ENCODE measurements around the gene PROX1.

The PROX1 gene

DNA sequence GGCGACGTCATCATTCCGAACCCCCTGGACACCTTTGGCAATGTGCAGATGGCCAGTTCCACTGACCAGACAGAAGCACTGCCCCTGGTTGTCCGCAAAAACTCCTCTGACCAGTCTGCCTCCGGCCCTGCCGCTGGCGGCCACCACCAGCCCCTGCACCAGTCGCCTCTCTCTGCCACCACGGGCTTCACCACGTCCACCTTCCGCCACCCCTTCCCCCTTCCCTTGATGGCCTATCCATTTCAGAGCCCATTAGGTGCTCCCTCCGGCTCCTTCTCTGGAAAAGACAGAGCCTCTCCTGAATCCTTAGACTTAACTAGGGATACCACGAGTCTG lies 10.0 kb downstream of the PROX1 start:
- Mint-ChIP-seq H3K9me3 (no peaks in the 10 kb centered on the region), H3K27ac (no peak overlapping the region), H3K27me3 (peaks cover 6% of the 10 kb centered on the region), H3K36me3 (ENCODE audit: low read depth) (no peaks in the 10 kb centered on the region), H3K4me1 (ENCODE audit: low read depth) (no peaks in the 10 kb centered on the region), H3K4me3 (no peak overlapping the region)
- intact Hi-C loops (cut with micrococcal nuclease), result no loop called here

DNA sequence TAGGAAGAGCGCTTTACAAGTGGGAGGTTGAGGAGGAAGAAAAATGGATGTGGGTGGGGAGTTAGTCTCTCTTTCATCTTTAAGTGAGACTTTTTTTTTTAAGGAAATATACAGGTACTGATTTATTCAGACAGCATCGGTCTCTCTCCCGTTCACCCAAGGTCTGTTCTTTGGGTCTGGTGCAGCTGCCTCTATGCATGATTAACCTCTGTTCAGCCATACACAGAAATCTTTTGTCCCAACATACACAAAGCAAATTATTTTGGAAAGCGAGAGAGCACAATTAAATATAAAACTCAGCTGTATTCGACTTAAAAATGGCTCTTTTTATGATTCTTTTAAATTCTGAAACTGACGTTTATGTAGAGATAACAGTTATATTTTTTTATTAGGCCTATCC lies 11.0 kb downstream of the PROX1 start:
- no peaks in the 10 kb centered on the region for H3K4me1 Mint-ChIP-seq (ENCODE audit: low read depth)
- intact Hi-C loops (cut with micrococcal nuclease), result no loop called here
- H3K27me3 Mint-ChIP-seq, result peaks cover 5% of the 10 kb centered on the region
- no peaks in the 10 kb centered on the region for H3K9me3 Mint-ChIP-seq
- no peak overlapping the region for H3K4me3 Mint-ChIP-seq
- H3K36me3 Mint-ChIP-seq (ENCODE audit: low read depth), result no peaks in the 10 kb centered on the region
- H3K27ac Mint-ChIP-seq, result no peak overlapping the region

DNA sequence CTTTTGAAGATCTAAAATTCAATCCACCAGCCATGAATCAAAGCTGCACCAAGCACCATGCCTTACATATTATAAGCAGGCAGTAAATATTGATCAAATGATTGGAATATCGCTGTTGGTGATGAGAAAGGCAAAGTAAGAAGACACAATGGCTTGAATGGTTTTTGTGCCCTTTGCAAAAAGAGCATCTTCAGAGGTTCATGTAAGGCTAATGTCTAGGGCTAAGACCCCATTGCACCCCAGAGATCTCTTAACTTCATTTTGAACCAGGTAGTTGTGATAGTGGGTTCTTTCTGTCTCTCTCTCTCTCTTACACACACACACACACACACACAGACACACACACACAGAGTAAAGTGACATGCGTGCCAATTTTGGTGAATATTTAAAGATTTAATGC lies 12.0 kb downstream of the PROX1 start:
- Mint-ChIP-seq H3K27me3 (peaks cover 4% of the 10 kb centered on the region), H3K27ac (no peak overlapping the region), H3K9me3 (no peaks in the 10 kb centered on the region), H3K36me3 (ENCODE audit: low read depth) (no peaks in the 10 kb centered on the region), H3K4me3 (no peak overlapping the region), H3K4me1 (ENCODE audit: low read depth) (no peaks in the 10 kb centered on the region)
- intact Hi-C loops (cut with micrococcal nuclease), result no loop called here

DNA sequence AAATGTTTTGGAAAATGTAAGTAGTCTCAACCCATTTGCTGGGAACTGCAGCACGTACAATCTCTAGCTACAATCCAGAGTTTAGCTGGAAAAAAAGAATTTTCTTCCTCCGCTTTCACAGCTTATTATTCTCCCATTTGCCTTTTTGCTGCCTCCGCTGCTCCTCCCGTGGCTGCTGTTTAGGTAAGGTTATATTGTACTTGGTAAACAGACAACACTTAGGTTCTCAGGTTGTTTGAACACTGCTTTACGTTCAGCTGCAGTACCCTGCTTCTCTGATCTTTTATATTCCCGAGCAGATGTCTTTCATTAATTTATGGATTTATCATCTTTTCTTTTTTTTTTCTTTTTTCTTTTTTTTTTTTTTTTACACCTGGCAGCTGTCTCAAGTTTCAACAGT lies 14.3 kb downstream of the PROX1 start:
- Mint-ChIP-seq H3K4me1 (ENCODE audit: low read depth) (no peaks in the 10 kb centered on the region), H3K27ac (no peak overlapping the region), H3K27me3 (peaks cover 4% of the 10 kb centered on the region), H3K36me3 (ENCODE audit: low read depth) (no peaks in the 10 kb centered on the region), H3K4me3 (no peak overlapping the region), H3K9me3 (no peaks in the 10 kb centered on the region)
- intact Hi-C loops (cut with micrococcal nuclease), result no loop called here

DNA sequence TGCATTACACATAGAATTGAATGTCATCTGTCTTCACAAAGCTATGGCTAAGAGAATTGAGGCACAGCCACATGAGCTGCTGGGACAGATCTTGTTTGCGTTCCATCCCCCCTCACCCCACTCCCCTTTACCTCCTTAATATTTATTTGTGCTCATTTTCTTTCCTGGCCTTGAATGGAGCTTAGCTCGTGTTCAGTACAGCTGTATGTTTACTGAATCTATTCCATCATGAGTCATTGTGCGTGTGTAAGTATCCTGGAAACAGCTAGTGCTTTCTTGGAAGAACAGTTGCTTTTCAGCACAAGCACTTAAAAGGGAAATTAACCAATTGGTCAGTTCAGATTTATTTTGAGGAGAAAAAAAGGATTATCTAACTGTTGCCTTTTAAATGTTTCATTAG lies 14.7 kb downstream of the PROX1 start:
- no peak overlapping the region for H3K4me3 Mint-ChIP-seq
- peaks cover 4% of the 10 kb centered on the region for H3K27me3 Mint-ChIP-seq
- H3K9me3 Mint-ChIP-seq, result no peaks in the 10 kb centered on the region
- no peaks in the 10 kb centered on the region for H3K4me1 Mint-ChIP-seq (ENCODE audit: low read depth)
- H3K27ac Mint-ChIP-seq, result no peak overlapping the region
- H3K36me3 Mint-ChIP-seq (ENCODE audit: low read depth), result no peaks in the 10 kb centered on the region
- intact Hi-C loops (cut with micrococcal nuclease), result no loop called here

DNA sequence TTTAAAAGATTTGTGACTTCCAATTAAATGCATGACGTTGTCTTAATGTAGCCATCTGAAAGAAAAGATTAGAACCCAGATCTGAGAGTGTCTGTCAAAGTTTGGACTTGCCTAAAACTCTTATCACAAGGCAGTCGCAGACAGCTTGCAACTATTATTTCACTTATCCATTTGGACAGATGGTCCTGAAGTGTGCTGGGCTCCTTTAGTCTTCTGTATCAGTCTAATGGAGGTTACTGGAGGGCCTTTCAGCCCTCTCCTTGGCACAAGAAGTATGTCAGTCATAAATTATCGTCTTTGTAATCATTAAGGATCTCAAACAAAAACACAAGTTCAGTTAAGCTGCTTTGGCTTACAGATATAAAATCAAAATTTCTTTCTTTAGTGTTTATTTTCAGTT lies 15.5 kb downstream of the PROX1 start:
- H3K36me3 Mint-ChIP-seq (ENCODE audit: low read depth), result no peaks in the 10 kb centered on the region
- peaks cover 4% of the 10 kb centered on the region for H3K27me3 Mint-ChIP-seq
- intact Hi-C loops (cut with micrococcal nuclease), result no loop called here
- no peak overlapping the region for H3K27ac Mint-ChIP-seq
- no peaks in the 10 kb centered on the region for H3K9me3 Mint-ChIP-seq
- no peak overlapping the region for H3K4me3 Mint-ChIP-seq
- H3K4me1 Mint-ChIP-seq (ENCODE audit: low read depth), result no peaks in the 10 kb centered on the region

DNA sequence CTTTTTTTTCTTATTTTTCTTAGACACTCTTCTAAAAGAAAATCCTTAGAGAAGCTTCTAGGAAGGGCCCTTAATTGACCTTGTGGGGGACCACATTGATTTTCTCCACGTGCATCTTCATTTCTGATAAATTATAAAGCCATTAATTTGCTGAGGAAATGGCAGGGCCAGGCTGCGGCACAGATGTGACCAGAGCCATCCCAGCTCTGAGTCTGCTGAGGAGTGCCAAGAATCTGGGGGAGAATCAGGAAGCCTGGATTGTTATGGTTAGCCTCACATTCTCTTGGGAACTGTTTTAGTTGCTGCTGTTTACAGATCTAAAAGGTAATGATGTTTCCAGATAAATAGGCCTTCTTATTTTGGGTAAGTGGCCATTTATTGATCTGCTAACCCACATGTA lies 16.2 kb downstream of the PROX1 start:
- no peaks in the 10 kb centered on the region for H3K4me1 Mint-ChIP-seq (ENCODE audit: low read depth)
- intact Hi-C loops (cut with micrococcal nuclease), result no loop called here
- H3K9me3 Mint-ChIP-seq, result no peaks in the 10 kb centered on the region
- no peaks in the 10 kb centered on the region for H3K36me3 Mint-ChIP-seq (ENCODE audit: low read depth)
- peaks cover 4% of the 10 kb centered on the region for H3K27me3 Mint-ChIP-seq
- no peak overlapping the region for H3K4me3 Mint-ChIP-seq
- H3K27ac Mint-ChIP-seq, result no peak overlapping the region

DNA sequence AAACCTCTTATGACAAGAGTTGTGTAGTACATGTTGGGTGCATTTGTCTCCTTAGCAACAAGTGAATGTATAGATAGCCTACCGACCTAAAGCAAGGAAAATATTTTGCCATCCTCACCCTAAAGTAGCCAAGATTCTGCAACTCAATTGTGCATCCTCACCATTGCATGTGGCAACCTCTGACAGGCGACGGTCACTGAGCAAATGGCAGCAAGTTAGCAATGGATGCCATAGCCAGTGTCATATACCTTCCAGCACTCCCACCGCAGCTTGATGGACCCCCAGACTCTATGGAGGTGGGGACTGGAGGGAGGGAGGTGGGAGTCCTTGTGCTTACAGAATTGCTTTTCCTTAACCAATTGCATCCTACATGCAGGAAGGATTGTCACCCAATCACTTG lies 17.0 kb downstream of the PROX1 start:
- Mint-ChIP-seq H3K4me1 (ENCODE audit: low read depth) (no peaks in the 10 kb centered on the region), H3K27me3 (peaks cover 4% of the 10 kb centered on the region), H3K4me3 (no peak overlapping the region), H3K27ac (no peak overlapping the region), H3K9me3 (no peaks in the 10 kb centered on the region), H3K36me3 (ENCODE audit: low read depth) (no peaks in the 10 kb centered on the region)
- intact Hi-C loops (cut with micrococcal nuclease), result no loop called here

DNA sequence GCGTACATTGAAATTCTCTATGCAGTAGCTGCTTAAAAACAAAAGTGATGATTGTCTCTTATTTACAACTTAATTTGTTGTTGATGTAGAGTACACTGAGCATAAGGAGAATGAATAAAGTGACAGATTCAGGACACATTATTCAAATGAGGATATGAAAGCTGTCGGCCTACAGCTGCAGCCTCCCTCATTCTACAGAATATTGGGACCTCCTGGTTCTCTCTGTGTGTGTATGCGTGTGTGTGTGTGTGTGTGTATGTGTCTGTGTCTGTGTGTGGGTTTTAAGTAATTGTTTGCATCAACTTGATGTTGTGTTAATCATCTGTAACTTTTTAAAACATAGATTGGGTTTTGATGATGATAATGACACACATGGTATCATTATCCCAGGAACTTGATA lies 17.9 kb downstream of the PROX1 start:
- Mint-ChIP-seq H3K27ac (no peak overlapping the region), H3K4me3 (no peak overlapping the region), H3K27me3 (peaks cover 4% of the 10 kb centered on the region), H3K36me3 (ENCODE audit: low read depth) (no peaks in the 10 kb centered on the region), H3K4me1 (ENCODE audit: low read depth) (no peaks in the 10 kb centered on the region), H3K9me3 (no peaks in the 10 kb centered on the region)
- intact Hi-C loops (cut with micrococcal nuclease), result no loop called here

DNA sequence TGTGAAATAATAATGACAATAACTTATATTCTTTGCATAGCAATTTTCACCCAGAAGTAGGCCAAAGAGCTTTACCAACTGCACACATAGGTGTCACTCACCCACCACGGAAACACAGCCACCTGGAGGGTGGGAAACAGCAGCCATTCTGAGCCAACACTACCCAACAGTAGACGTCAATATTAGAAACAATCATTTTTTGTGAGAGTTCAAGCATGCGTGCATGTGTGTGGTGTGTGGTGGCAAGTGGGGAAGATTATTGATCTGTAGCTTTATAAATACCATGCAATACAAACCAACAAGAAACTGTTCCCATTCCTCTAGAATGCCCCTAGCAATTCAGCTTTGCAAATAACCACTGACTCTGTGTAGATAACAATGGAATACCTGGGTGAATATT lies 19.1 kb downstream of the PROX1 start:
- H3K27me3 Mint-ChIP-seq, result peaks cover 4% of the 10 kb centered on the region
- intact Hi-C loops (cut with micrococcal nuclease), result no loop called here
- no peak overlapping the region for H3K4me3 Mint-ChIP-seq
- H3K9me3 Mint-ChIP-seq, result no peaks in the 10 kb centered on the region
- no peaks in the 10 kb centered on the region for H3K36me3 Mint-ChIP-seq (ENCODE audit: low read depth)
- H3K27ac Mint-ChIP-seq, result no peak overlapping the region
- no peaks in the 10 kb centered on the region for H3K4me1 Mint-ChIP-seq (ENCODE audit: low read depth)

DNA sequence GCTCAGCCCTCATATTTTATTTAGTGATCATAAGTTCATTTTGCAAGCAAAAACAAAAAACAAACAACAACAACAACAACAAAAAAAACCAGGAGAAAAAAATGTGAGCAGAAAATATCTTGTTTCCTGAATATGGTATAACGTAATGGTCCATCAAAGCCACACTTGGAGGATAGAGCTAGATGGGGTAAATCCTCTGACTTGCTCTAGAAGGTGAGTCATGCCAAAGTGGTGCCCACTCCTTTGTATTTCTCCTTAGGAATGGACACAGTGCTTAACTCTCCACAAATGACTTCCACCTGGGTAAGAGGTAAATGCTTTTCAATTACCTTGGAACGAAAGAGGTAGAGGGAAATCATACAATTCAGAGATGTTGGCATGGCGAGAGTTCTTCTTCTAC lies 20.6 kb downstream of the PROX1 start:
- Mint-ChIP-seq H3K27ac (no peak overlapping the region), H3K4me3 (no peak overlapping the region), H3K9me3 (no peaks in the 10 kb centered on the region), H3K4me1 (ENCODE audit: low read depth) (no peaks in the 10 kb centered on the region), H3K36me3 (ENCODE audit: low read depth) (no peaks in the 10 kb centered on the region), H3K27me3 (peaks cover 4% of the 10 kb centered on the region)
- intact Hi-C loops (cut with micrococcal nuclease), result no loop called here

DNA sequence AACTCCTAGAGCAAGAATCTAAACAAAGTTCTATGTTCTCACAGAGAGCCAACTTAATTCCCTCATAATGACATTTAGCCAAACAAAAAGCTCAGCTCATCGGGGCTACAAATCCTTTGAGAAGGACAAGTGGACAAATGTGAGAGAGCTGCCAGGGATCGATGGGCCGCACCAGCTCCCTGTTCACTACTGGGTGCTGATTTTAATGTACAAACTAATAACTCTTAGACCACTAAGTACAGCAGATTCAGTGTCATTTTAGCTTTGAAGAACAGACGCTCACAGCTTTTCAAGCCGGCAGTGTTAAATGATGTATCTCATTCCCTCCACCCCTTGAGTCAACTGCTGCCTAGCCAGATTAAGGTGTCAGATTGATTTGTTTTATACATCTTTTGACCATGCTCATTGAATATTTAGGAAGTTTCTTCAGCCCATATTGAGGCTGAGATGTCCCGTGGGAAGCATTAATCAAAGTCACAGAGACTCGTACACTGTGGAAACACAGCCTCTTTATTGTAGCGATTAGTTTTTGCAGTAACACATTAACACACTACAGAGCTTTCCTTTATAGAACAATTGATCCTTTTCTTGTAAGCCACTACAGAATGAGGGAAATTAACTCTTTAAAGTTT lies 21.1 kb downstream of the PROX1 start:
- Mint-ChIP-seq H3K36me3 (ENCODE audit: low read depth) (no peaks in the 10 kb centered on the region), H3K4me1 (ENCODE audit: low read depth) (no peaks in the 10 kb centered on the region), H3K27me3 (peaks cover 4% of the 10 kb centered on the region), H3K27ac (no peak overlapping the region), H3K4me3 (no peak overlapping the region), H3K9me3 (no peaks in the 10 kb centered on the region)
- intact Hi-C loops (cut with micrococcal nuclease), result no loop called here

DNA sequence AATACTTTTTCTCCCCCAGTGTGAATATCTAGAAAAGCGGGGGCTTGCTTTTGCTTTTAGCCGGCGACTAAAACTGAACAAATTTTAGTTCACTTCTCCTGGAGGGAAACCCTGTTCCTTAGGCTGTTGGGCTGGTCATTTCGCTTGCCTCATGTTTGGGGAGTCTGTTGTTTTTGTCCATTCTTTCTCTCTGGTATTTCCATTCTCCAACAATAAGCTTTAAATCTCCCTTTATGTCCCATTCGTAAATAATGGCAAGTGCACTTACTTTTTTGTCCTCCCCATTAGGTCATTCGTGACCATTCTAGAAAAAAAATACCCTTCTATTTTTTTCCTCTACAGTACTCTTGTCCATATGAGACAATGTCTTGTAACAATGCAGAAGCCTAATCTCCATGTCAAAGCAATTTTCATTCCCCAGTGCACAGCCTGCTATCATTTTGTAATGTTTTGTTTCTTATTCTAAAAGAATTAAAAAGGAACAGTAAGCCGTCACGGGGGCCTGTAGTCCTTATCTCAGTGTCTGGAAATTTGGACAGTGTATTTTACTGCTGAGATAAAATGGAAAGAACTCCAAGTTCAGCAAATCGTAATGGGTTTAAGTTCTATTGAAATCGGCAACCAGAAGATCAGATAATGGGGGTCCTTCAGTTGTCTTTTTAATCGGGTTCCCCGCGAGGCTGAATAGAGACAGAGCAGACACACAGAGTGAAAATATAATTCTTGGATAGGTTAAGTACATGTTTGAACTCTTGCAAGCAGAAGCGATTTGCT lies 21.8 kb downstream of the PROX1 start:
- Mint-ChIP-seq H3K27me3 (peaks cover 3% of the 10 kb centered on the region), H3K4me3 (no peak overlapping the region), H3K4me1 (ENCODE audit: low read depth) (no peaks in the 10 kb centered on the region), H3K9me3 (no peaks in the 10 kb centered on the region), H3K27ac (no peak overlapping the region), H3K36me3 (ENCODE audit: low read depth) (no peaks in the 10 kb centered on the region)
- intact Hi-C loops (cut with micrococcal nuclease), result no loop called here

DNA sequence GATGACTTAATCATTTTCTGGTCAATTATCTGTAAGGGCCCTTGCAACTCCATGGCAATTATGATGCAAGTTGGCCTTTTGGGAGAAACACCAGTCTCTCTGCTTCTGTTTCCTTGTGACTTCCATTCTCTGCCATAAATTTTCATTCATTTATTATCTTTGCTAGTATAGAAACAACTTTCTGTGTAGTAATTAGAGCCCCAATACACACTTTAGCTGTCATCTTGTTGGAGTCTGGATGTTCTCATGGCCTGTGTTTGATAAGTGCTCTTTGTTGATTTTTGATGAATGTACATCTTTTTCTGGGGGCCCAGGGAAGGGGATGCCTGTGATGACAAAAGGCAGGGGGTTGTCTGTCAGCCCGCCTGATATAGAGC lies 22.4 kb downstream of the PROX1 start:
- Mint-ChIP-seq H3K27me3 (peaks cover 3% of the 10 kb centered on the region), H3K36me3 (ENCODE audit: low read depth) (no peaks in the 10 kb centered on the region), H3K27ac (no peak overlapping the region), H3K4me1 (ENCODE audit: low read depth) (no peaks in the 10 kb centered on the region), H3K9me3 (no peaks in the 10 kb centered on the region), H3K4me3 (no peak overlapping the region)
- intact Hi-C loops (cut with micrococcal nuclease), result no loop called here

DNA sequence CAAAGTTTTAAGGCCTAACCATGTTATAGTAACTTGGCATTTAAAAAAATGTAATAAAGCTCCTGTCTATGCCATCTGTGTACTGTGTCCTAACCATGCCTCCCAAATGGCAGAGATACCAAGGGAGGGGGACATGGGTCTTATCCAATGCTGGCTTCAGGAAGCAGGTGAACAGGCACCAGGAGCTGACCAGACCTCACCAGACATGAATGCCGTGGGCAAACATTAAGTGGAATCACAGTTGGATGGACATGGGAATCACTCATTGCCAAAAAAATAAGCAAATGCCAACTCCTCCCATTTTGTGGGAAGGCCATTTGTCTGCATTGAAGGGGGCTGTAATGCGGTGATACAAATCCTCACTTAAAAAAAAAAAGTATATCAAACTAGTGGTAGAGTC lies 22.9 kb downstream of the PROX1 start:
- Mint-ChIP-seq H3K27ac (no peak overlapping the region), H3K4me1 (ENCODE audit: low read depth) (no peaks in the 10 kb centered on the region), H3K27me3 (peaks cover 3% of the 10 kb centered on the region), H3K4me3 (no peak overlapping the region), H3K36me3 (ENCODE audit: low read depth) (no peaks in the 10 kb centered on the region), H3K9me3 (no peaks in the 10 kb centered on the region)
- intact Hi-C loops (cut with micrococcal nuclease), result no loop called here

Data from dendritic cell treated with granulocyte-macrophage colony-stimulating factor and Interleukin-4, amounts not matched to agents 40 ng/mL and 50 ng/mL, for 4 days (primary cell).